ENCODE results near the gene GPR45. TPM values are rescaled to one million over a fixed set of nuclear protein-coding genes. Genes with fewer than 3 reads are reported as not detected.

GPR45 gene
- total RNA-seq, 4 donors from 2014 or later, result not detected

- TF ChIP-seq, protein P1, sequence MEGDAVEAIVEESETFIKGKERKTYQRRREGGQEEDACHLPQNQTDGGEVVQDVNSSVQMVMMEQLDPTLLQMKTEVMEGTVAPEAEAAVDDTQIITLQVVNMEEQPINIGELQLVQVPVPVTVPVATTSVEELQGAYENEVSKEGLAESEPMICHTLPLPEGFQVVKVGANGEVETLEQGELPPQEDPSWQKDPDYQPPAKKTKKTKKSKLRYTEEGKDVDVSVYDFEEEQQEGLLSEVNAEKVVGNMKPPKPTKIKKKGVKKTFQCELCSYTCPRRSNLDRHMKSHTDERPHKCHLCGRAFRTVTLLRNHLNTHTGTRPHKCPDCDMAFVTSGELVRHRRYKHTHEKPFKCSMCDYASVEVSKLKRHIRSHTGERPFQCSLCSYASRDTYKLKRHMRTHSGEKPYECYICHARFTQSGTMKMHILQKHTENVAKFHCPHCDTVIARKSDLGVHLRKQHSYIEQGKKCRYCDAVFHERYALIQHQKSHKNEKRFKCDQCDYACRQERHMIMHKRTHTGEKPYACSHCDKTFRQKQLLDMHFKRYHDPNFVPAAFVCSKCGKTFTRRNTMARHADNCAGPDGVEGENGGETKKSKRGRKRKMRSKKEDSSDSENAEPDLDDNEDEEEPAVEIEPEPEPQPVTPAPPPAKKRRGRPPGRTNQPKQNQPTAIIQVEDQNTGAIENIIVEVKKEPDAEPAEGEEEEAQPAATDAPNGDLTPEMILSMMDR (IDR thresholded peaks at IDR 0.05), result no peak
- no peak for DNase-seq (ENCODE audit: low spot score)
- ATAC-seq (ENCODE audit: low FRiP score), result no peak
Measured at GRCh38 chr2:105283532-105283931, 42.0 kb downstream of the GPR45 start.

DNA sequence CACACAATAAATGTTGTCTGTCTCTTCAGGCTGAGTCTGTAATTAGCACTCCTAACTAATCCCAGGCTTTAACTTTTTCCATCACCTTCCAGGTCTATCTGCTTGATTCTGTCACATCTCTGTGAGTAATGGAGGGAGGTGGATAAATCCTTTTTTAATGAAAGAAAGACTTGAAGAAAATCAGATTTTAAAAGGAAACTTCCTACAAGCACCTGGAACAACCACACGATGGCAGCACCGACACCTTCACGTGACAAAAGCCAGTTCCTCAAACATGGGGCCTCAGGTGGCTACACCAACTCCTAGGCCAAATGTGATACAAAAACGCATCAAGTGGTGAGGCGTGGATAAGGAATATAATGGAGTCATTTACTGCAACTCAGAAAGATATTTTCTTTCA is 46.1 kb downstream of the GPR45 start:
- TF ChIP-seq, protein P1 (IDR thresholded peaks at IDR 0.05), result no peak
- ATAC-seq (ENCODE audit: low FRiP score) (no peak), DNase-seq (ENCODE audit: low spot score) (no peak)

DNA sequence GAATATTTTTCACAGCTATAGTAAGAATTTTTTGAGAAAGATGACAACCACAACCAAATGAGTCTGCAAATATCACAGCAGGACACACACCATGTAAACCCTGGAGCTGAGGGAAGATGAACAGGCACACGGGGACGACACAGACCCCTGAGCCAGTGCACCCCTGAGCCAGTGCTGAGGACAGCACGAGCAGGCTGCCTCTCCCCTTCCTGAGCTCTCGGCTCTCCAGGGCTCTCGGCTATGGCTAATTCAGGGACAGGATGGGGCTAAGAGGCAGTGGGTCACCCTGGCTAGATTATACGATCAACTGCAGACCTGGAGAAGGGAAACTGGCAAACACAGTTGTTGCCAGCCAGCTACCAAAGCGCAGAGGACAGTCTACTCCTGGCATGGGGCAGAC is 46.6 kb downstream of the GPR45 start:
- TF ChIP-seq, protein P1 (IDR thresholded peaks at IDR 0.05), result no peak
- DNase-seq (ENCODE audit: low spot score) (no peak), ATAC-seq (ENCODE audit: low FRiP score) (no peak)

- ATAC-seq (ENCODE audit: low FRiP score), result no peak
- DNase-seq (ENCODE audit: low spot score), result no peak
Measured at GRCh38 chr2:105290981-105291660, 49.6 kb downstream of the GPR45 start.

DNA sequence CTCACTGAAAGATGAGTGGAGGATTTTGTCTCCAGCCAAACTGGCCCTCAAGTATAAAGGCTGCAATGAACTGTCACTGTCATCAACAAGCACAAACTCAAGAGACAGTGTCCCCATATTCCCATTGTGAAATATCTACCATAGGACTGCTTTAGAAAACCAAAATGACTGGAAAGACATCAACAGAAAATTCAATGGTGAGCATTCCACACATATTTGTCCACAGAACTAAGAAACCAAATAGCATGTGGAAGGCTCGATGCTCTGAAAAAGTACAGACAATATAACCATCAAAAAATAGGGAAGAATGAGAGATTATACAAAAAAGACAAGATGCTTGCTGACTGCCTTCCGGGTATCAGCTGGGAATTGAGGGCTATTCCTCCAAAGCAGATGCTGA is 50.4 kb downstream of the GPR45 start:
- ATAC-seq (ENCODE audit: low FRiP score), result no peak
- TF ChIP-seq, protein P1 (IDR thresholded peaks at IDR 0.05), result no peak
- DNase-seq (ENCODE audit: low spot score), result no peak

More at GRCh38 chr2:105290981-105291660, 49.6 kb downstream of the GPR45 start:
- TF ChIP-seq, protein P1 (IDR thresholded peaks at IDR 0.05), result no peak

Other genes with a start within 250 kb of the GPR45 start
- gene MRPS9, start 203.7 kb upstream of the GPR45 start, total RNA-seq, result 10 to 100 TPM; 10.4 to 13.7 (median 12.7) TPM
- gene TGFBRAP1, start 88.0 kb downstream of the GPR45 start, total RNA-seq, result 10 to 100 TPM; 20.6 to 29.2 (median 25.7) TPM
- 10 to 100 TPM; 14.3 to 18.3 (median 15.9) TPM for gene C2orf49, start 95.8 kb downstream of the GPR45 start, total RNA-seq
- gene FHL2, start 157.3 kb downstream of the GPR45 start, total RNA-seq, result 10 to 100 TPM; 23.3 to 88.3 (median 33.6) TPM